Panc1 (cell line): Measurements from ENCODE around the gene SHC3. TPM values are rescaled to one million over a fixed set of nuclear protein-coding genes. Genes with fewer than 3 reads are reported as not detected.

Experiments
- ATAC-seq: fragments of 200-7000 bp; cut with Tn5 transposase; 2 replicates; pipeline ENCODE4 v1.9.1; 2020; ENCODE audit warnings: mild to moderate bottlenecking, moderate library complexity
- BruUV-seq: library from RNA; stranded (reverse); fragments of 400-500 nt; replicated peaks from 2 replicates; lab custom pipeline; 2021; lab: Mats Ljungman, UMichigan
- CTCF ChIA-PET: fragments of 300-600 bp; sonication (Branson Sonifier 250); formaldehyde crosslinking; loops from one replicate; lab custom pipeline; 2022; ENCODE audit warnings: antibody characterized with exemption; lab: Charles Lee
- POLR2A ChIA-PET: fragments of 300-600 bp; sonication (Branson Sonifier 250); formaldehyde crosslinking; loops from one replicate; lab custom pipeline; 2022; ENCODE audit warnings: antibody characterized with exemption; lab: Charles Lee
- DNase-seq: peaks from one replicate; pipeline ENCODE4 v3.0.0-alpha.2; 2010; ENCODE audit warnings: low read depth, low spot score
- H3K27ac ChIP-seq: 2 replicates; pipeline ENCODE4 v1.5.1; 2011; ENCODE audit warnings: mild to moderate bottlenecking, low read length, inconsistent platforms
- H3K27me3 ChIP-seq: fragments of 200-500 bp; sonication (Bioruptor generic); 2 replicates; pipeline ENCODE4 v1.6.0; 2014; ENCODE audit warnings: low read length, inconsistent platforms; ENCODE audit not compliant: control insufficient read depth, insufficient read depth
- H3K36me3 ChIP-seq: fragments of 200-500 bp; sonication (Bioruptor generic); 2 replicates; pipeline ENCODE4 v1.5.1; 2014; ENCODE audit warnings: inconsistent platforms, mild to moderate bottlenecking, low read length, moderate library complexity; ENCODE audit not compliant: control insufficient read depth, insufficient read depth
- H3K4me1 ChIP-seq: 2 replicates; pipeline ENCODE4 v1.5.1; 2011; ENCODE audit warnings: inconsistent platforms, mild to moderate bottlenecking, low read length, moderate library complexity; ENCODE audit not compliant: control insufficient read depth, insufficient read depth
- H3K4me3 ChIP-seq, 2 experiments: 2 replicates each; pipeline ENCODE4 v1.5.1; 2011 to 2012; ENCODE audit warnings: low read depth in 2 of 2, low read length in 2 of 2, mild to moderate bottlenecking in 2 of 2, inconsistent platforms in 1 of 2, moderate library complexity in 1 of 2
- H3K9me3 ChIP-seq: fragments of 200-500 bp; sonication (Bioruptor generic); 2 replicates; pipeline ENCODE4 v1.5.1; 2014; ENCODE audit warnings: low read depth, mild to moderate bottlenecking, inconsistent platforms, low read length, moderate library complexity; ENCODE audit not compliant: control insufficient read depth, insufficient read depth
- POLR2AphosphoS5 ChIP-seq: IDR thresholded peaks from 2 replicates; pipeline ENCODE4 v1.6.1; 2012; ENCODE audit warnings: mild to moderate bottlenecking, low read depth, low read length, moderate library complexity
- SIN3A ChIP-seq: IDR thresholded peaks from 2 replicates; pipeline ENCODE4 v1.6.1; 2012; ENCODE audit warnings: low read depth, mild to moderate bottlenecking, low read length, moderate library complexity, borderline replicate concordance; ENCODE audit not compliant: insufficient read depth
- TCF7L2 ChIP-seq: IDR thresholded peaks from 2 replicates; pipeline ENCODE4 v1.6.1; 2011; ENCODE audit warnings: mild to moderate bottlenecking, low read depth, low read length, inconsistent platforms
- in situ Hi-C: cut with HindIII; loops from 2 replicates; pipeline ENCODE4 v1.10.0; 2016; ENCODE audit warnings: low sequenced_read_pairs, low pct_unique_long_range_greater_than_20kb
- intact Hi-C: fragments of 100-400 bp; cut with micrococcal nuclease; formaldehyde crosslinking; loops from one replicate; pipeline ENCODE4 v1.10.0; 2022; ENCODE audit not compliant: unreplicated experiment
- total RNA-seq: library from RNA; stranded (reverse); gene quantifications from one replicate; pipeline ENCODE4 v1.2.1, GENCODE V29; 2021; ENCODE audit not compliant: unreplicated experiment
- TF ChIP-seq, protein P1 (sequence below): fragments of 450-650 bp; IDR thresholded peaks from 2 replicates; pipeline ENCODE4 v1.5.1; 2017; ENCODE audit warnings: mild to moderate bottlenecking
- TF ChIP-seq, protein P2 (sequence below), 2 experiments: IDR thresholded peaks; 2 replicates each; pipeline ENCODE4 v1.6.1; 2011 to 2012; ENCODE audit warnings: low read depth in 2 of 2, control low read depth in 1 of 2, low read length in 1 of 2, mild to moderate bottlenecking in 1 of 2, moderate library complexity in 1 of 2; ENCODE audit not compliant: insufficient read depth in 1 of 2

The SHC3 gene
- total RNA-seq, 1 experiment from 2014 or later, result 1.7 TPM

DNA sequence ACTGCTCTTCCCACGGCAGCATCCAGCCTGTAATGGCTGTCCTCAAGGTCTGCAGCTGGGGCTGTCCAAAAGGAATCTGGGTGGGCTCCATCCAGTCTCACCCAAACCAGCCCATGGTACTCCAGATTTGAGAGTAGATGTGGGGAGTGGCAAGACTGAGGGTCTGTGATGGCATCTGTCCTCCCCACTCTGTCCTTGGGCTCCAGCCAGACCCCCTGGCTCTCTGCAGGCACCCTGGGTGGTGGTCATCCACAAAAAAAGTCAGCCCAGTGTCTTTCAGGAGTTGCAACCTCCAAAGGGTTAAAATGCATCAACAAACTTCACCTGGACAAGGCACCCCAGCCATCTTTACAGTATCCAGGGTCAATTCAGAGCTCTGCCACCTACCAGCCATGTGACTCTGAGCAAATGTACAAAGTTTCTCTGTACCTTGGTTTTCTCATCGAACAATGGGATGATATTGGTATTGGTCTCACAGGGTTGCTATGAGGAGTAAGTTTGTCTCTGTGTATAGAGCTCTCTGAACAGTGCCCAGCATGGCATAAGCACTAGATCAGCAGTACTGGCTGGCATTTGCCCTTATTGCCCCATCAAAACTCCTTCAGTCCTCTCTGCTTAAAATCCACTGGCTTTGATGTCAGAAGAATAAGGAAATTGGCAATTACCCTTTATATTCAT lies 194.6 kb downstream of the SHC3 start:
- H3K36me3 ChIP-seq, result no peaks in the 10 kb centered on the region
- ATAC-seq, result no peak
- no peak for TF ChIP-seq SIN3A
- TF ChIP-seq, protein P1, sequence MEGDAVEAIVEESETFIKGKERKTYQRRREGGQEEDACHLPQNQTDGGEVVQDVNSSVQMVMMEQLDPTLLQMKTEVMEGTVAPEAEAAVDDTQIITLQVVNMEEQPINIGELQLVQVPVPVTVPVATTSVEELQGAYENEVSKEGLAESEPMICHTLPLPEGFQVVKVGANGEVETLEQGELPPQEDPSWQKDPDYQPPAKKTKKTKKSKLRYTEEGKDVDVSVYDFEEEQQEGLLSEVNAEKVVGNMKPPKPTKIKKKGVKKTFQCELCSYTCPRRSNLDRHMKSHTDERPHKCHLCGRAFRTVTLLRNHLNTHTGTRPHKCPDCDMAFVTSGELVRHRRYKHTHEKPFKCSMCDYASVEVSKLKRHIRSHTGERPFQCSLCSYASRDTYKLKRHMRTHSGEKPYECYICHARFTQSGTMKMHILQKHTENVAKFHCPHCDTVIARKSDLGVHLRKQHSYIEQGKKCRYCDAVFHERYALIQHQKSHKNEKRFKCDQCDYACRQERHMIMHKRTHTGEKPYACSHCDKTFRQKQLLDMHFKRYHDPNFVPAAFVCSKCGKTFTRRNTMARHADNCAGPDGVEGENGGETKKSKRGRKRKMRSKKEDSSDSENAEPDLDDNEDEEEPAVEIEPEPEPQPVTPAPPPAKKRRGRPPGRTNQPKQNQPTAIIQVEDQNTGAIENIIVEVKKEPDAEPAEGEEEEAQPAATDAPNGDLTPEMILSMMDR, result no peak
- TF ChIP-seq POLR2AphosphoS5, result no peak
- TF ChIP-seq, protein P2, sequence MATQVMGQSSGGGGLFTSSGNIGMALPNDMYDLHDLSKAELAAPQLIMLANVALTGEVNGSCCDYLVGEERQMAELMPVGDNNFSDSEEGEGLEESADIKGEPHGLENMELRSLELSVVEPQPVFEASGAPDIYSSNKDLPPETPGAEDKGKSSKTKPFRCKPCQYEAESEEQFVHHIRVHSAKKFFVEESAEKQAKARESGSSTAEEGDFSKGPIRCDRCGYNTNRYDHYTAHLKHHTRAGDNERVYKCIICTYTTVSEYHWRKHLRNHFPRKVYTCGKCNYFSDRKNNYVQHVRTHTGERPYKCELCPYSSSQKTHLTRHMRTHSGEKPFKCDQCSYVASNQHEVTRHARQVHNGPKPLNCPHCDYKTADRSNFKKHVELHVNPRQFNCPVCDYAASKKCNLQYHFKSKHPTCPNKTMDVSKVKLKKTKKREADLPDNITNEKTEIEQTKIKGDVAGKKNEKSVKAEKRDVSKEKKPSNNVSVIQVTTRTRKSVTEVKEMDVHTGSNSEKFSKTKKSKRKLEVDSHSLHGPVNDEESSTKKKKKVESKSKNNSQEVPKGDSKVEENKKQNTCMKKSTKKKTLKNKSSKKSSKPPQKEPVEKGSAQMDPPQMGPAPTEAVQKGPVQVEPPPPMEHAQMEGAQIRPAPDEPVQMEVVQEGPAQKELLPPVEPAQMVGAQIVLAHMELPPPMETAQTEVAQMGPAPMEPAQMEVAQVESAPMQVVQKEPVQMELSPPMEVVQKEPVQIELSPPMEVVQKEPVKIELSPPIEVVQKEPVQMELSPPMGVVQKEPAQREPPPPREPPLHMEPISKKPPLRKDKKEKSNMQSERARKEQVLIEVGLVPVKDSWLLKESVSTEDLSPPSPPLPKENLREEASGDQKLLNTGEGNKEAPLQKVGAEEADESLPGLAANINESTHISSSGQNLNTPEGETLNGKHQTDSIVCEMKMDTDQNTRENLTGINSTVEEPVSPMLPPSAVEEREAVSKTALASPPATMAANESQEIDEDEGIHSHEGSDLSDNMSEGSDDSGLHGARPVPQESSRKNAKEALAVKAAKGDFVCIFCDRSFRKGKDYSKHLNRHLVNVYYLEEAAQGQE (IDR thresholded peaks at IDR 0.05; ENCODE audit: insufficient read depth in 1 of 2, low read depth in 2 of 2, low read length in 1 of 2), result no peak
- no peak for TF ChIP-seq TCF7L2
- CTCF ChIA-PET, result no interaction called here
- POLR2A ChIA-PET, result no interaction called here
- no peak overlapping the region for H3K27ac ChIP-seq
- H3K4me3 ChIP-seq, result no peak overlapping the region
- H3K27me3 ChIP-seq, result no peaks in the 10 kb centered on the region
- no peaks in the 10 kb centered on the region for H3K9me3 ChIP-seq
- in situ Hi-C loops, result no loop called here
- BruUV-seq, result no TSS peak
- H3K4me1 ChIP-seq, result no peaks in the 10 kb centered on the region
- intact Hi-C loops, result no loop called here
- DNase-seq, result no peak

DNA sequence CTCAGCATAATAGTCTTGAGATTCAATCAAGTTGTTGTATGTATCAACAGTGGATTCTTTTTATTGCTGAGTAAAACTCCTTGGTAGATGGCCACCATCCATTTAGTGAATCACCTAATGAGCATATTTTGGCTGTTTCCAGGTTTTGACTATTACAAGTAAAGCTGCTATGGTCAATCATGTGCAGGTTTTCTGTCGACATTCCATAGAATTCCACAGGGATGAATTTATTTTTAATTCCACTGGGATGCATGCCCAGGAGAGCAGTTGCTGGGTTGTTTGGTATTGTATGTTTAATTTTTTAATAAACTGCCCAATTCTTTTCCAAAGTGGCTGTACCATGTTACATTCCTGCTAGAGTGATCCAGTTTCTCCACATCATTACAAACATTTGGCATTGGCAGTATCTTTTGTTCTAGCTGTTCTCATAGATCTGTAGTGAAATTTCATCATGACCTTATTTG lies 197.8 kb downstream of the SHC3 start:
- in situ Hi-C loops (no loop called here), intact Hi-C loops (no loop called here)
- H3K27ac ChIP-seq, result no peak overlapping the region
- BruUV-seq, result no TSS peak
- ChIA-PET CTCF (no interaction called here), POLR2A (no interaction called here)
- no peak for TF ChIP-seq TCF7L2
- DNase-seq (no peak), ATAC-seq (no peak)
- H3K36me3 ChIP-seq, result no peaks in the 10 kb centered on the region
- no peaks in the 10 kb centered on the region for H3K27me3 ChIP-seq
- no peak overlapping the region for H3K4me3 ChIP-seq
- no peaks in the 10 kb centered on the region for H3K9me3 ChIP-seq
- no peaks in the 10 kb centered on the region for H3K4me1 ChIP-seq

DNA sequence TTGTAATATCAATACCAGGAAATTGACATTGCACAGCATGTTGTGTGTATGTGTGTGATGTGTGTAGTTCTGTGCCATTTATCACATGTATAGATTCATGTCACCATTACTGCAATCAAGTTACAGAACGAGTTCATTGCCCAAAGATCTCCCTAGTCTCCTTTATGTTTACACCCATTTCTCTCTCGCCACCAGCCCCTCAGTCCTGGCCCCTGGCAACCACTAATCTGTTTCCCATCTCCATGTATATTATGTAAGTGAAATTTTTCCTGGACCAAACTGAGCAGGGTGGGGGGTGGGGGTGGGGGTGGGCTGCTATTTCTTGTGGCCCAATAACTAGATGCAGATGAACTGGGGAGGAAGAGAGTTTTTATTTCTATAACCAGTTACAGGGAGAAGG lies 198.8 kb downstream of the SHC3 start:
- DNase-seq, result no peak
- Histone ChIP-seq H3K4me1 (no peaks in the 10 kb centered on the region), H3K27ac (no peak overlapping the region), H3K36me3 (no peaks in the 10 kb centered on the region), H3K4me3 (no peak overlapping the region), H3K9me3 (no peaks in the 10 kb centered on the region), H3K27me3 (no peaks in the 10 kb centered on the region)
- ATAC-seq, result no peak
- POLR2A ChIA-PET, result no interaction called here
- TF ChIP-seq SIN3A, result no peak
- TF ChIP-seq TCF7L2, result no peak
- TF ChIP-seq POLR2AphosphoS5, result no peak
- TF ChIP-seq, protein P1, result no peak
- TF ChIP-seq, protein P2 (IDR thresholded peaks at IDR 0.05; ENCODE audit: insufficient read depth in 1 of 2, low read depth in 2 of 2, low read length in 1 of 2), result no peak
- intact Hi-C loops (no loop called here), in situ Hi-C loops (no loop called here)
- no TSS peak for BruUV-seq
- CTCF ChIA-PET, result no interaction called here
